Measurements from ENCODE around the gene AKAP7. TPM values are rescaled to one million over a fixed set of nuclear protein-coding genes. Genes with fewer than 3 reads are reported as not detected.

Gene AKAP7
- polyA plus RNA-seq, 4 donors = 8.2 to 17.8 (median 13.9) TPM

Other genes starting within 250 kb of the AKAP7 start
- 100 to 1,000 TPM; 147 to 448 (median 175) TPM for gene EPB41L2, start 72.2 kb upstream of the AKAP7 start, polyA plus RNA-seq (ENCODE audit: insufficient read length in 4 of 4)